Breast epithelium (tissue), 3 donors: ENCODE measurements around the gene ST14.

Experiments
- CTCF ChIP-seq, 3 donors: fragments of 450-650 bp; IDR thresholded peaks; one replicate each; pipeline ENCODE4 v1.5.1; 2016 to 2017; ENCODE audit warnings: antibody characterized with exemption in 3 of 3, mild to moderate bottlenecking in 3 of 3, moderate library complexity in 3 of 3
- POLR2A ChIP-seq: fragments of 450-650 bp; IDR thresholded peaks from one replicate; pipeline ENCODE4 v1.6.1; 2016; ENCODE audit warnings: antibody characterized with exemption, mild to moderate bottlenecking, moderate library complexity

GRCh38 chr11:130202009-130202817 lies 42.6 kb downstream of the ST14 start:
- TF ChIP-seq CTCF (IDR thresholded peaks at IDR 0.05) = no peak
- TF ChIP-seq POLR2A = no peak
